GM20000 (cell line): ENCODE data around the gene MEP1A.
A peak's percentile ranks its signal among the peaks of the same experiment; 100 is the strongest.
"Not testable (repeated sequence)": the region's sequence is repeated elsewhere in the genome, so short reads cannot be mapped to it uniquely, and the experiment has no call there.

ENCODE experiments used
- DNase-seq: peaks from one replicate; pipeline ENCODE4 v3.0.0; 2012; ENCODE audit warnings: low spot score
- TF ChIP-seq, protein P1 (sequence below): IDR thresholded peaks from 2 replicates; pipeline ENCODE4 v1.5.1; 2012; ENCODE audit warnings: mild to moderate bottlenecking, control low read depth; ENCODE audit errors: extremely low read depth, missing control alignments

Gene MEP1A

DNA sequence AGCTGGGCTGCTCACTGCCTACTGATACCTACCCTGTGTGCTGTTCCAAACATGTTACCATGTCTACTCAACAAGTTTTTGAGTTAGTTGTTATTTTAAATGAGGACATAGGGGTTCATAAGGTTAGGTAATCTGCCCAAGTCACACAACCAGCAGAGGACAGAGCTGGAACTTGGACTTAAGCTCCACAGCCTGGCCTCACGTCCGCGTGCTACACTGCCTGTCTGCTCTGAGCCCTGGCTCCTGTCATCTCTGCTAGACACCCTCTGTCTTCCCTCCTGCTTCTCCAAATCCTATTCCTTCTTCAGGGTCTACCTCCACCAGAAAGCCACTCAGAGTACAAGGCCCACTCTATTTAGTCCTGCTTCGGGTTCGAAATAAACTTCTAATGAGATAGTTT, 28.2 kb upstream of the MEP1A start:
- TF ChIP-seq, protein P1, sequence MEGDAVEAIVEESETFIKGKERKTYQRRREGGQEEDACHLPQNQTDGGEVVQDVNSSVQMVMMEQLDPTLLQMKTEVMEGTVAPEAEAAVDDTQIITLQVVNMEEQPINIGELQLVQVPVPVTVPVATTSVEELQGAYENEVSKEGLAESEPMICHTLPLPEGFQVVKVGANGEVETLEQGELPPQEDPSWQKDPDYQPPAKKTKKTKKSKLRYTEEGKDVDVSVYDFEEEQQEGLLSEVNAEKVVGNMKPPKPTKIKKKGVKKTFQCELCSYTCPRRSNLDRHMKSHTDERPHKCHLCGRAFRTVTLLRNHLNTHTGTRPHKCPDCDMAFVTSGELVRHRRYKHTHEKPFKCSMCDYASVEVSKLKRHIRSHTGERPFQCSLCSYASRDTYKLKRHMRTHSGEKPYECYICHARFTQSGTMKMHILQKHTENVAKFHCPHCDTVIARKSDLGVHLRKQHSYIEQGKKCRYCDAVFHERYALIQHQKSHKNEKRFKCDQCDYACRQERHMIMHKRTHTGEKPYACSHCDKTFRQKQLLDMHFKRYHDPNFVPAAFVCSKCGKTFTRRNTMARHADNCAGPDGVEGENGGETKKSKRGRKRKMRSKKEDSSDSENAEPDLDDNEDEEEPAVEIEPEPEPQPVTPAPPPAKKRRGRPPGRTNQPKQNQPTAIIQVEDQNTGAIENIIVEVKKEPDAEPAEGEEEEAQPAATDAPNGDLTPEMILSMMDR = no peak
- DNase-seq = no peak

DNA sequence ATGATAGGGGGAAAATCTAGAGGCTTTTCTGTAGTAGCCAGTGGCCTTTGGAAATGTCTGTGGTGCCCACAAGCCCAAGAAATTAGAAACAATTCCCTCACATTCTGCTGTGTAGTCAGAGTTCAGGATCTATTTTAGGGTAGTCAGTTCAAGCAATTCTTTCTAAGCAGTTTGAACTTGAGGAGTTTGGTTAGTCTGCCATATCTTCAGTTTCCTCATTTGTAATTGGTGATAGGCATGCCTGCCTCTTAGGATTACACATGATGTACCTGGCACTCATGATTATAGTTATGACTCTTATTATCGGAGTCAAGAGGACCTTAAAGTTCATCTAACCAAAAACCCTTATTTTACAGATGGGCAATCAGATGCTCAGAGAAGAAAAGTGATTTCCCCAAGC, 21.2 kb upstream of the MEP1A start:
- TF ChIP-seq, protein P1 = no peak

DNA sequence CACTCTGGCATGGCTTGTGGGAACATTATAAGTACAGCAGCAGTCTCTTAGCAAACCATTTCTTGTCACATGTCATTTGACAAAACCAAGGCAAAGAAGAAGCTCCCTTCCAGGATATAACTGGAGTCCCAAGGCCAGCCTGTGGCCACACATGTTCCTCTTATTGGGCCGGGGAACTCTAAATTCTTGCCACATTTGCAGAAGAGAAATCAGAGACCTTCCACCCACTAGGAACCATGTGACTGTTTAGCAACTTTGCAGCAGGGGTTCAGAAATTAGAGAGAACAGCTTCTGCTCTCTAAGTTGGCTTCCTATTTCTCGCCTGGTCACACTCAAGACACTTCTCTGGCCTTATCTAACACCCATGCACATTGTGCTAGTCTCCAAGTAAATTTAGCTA, 20.4 kb upstream of the MEP1A start:
- TF ChIP-seq, protein P1 = no peak
- peak; percentile 26 for DNase-seq

More for the DNA sequence above, 21.2 kb upstream of the MEP1A start:
- DNase-seq = no peak

DNA sequence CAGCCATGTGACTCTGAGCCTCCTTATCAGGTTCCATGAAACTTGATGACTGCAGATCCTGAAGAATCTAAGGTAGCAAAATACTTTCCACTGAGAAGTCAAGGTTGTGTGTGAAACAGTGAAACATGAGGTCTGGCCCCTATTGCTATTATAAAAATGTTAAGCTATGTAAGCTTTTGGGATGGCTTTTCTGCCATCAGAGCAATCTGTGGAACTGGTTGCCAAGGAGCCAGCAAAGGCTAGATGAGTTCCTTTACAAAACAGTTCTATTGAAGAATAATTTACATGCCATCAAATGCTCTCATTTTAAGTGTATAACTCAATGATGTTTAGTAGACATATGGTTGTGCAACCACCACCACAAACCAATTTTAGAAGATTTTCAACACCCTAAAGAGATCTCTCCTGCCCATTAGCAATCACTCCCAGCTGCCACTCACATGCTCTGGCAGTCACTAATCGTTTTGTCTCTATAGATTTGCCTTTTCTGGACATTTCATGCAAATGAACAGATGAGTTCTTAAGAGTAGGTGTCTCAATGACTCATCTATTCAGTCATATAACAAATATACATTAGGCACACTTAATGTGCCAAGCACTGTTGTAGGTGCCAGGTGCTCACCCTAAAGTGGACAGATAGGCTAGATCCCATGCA, 19.9 kb upstream of the MEP1A start:
- TF ChIP-seq, protein P1 = no peak
- no peak for DNase-seq

DNA sequence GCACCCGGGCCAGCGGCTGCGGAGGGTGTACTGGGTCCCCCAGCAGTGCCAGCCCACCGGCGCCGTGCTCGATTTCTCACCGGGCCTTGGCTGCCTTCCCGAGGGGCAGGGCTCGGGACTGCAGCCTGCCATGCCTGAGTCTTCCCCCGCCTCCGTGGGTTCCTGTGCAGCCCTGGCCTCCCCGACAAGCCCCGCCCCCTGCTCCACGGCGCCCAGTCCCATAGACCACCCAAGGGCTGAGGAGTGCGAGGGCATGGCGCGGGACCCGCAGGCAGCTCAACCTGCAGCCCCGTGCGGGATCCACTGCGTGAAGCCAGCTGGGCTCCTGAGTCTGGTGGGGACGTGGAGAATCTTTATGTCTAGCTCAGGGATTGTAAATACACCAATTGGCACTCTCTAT, 18.5 kb upstream of the MEP1A start:
- not testable (repeated sequence) for DNase-seq

DNA sequence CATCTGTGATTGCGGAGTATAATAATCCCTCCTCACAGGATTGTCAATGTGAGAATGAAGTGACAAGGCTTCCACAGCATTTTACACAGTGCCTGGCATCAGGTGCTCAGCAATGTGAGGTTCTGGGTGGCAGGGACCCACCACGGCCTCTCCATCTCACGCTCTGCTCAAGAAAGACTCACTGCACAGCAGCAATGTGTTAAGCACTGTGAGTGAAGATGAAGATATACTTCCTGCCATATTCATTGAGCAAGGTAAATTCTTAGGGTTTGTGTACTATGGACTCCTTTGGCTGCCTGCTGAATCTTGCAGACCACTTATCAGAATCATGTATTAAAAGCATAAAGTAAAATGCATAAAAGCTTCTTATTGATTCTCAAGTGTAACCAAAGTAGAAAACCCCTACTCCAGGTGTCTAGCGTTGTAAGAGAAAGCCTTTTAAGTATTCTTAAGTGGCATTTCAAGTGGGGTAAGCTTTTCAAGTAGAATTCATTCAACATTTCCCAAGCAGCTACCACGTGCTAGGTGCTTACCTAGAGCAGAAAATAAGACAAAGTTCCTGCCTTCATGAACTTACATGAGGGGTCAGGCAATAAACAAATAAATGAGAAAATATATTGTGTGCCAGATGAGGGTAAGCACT, 17.0 kb upstream of the MEP1A start:
- TF ChIP-seq, protein P1 = no peak

DNA sequence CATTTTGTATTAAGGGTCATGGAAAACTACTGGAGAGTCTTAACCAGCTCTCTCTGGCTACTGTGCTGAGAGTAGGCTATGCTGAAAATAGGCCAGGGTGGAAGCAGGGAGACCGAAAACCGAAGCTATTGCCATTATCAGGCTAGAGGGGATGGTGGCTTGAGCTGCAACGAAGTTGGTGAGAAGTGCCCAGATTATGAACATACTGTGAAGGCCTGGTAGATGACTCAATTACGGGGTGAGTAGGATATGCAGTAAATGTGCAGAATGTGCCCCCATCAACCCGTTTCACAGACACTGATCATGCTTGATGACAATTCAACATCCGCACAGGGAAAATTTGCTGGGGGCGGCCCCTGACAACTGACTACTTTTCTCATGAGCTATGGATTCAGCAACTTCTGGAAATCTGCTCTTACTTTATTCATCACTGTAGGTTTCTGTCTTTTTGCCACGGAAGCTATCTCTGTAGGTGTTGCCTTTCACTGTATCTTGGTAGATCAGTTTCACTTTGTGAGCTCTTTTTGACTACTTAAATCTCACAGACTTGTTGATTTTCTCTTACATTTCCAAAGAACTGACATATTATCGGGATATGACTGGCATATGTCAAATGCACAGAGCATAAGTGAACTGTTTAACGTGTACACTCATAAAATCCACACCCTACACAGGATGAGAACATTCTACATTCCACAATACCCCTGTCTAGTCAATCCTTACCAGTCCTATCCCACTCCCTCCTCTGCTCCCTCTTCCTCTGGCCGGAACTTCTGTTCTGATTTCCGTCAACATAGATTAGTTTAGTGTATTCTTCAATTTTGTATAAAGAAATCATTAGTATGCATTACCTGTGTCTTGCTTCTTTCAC, 15.5 kb upstream of the MEP1A start:
- DNase-seq = no peak
- TF ChIP-seq, protein P1 = no peak

More for the DNA sequence above, 17.0 kb upstream of the MEP1A start:
- no peak for DNase-seq
